CD14-positive monocyte (primary cell): ENCODE results near the gene R3HDM4. TPM values are rescaled to one million over a fixed set of nuclear protein-coding genes. Genes with fewer than 3 reads are reported as not detected.

Source experiments
- DNase-seq, 3 donors: peaks; one replicate each; pipeline ENCODE4 v3.0.0-alpha.2; 2011 to 2022
- H2AFZ ChIP-seq: 2 replicates; pipeline ENCODE4 v1.6.0; 2012; ENCODE audit warnings: mild to moderate bottlenecking, low read depth, low read length, inconsistent platforms; ENCODE audit not compliant: insufficient read depth, poor library complexity, severe bottlenecking
- H3K27ac ChIP-seq, 2 donors: 1 replicate in 1 of 2; 2 replicates in 1 of 2; pipeline ENCODE4 v1.5.1; 2012 to 2013; ENCODE audit warnings: low read length in 2 of 2, control low read depth in 1 of 2, inconsistent platforms in 1 of 2, low read depth in 1 of 2, mild to moderate bottlenecking in 1 of 2
- H3K27me3 ChIP-seq, 2 donors: one replicate each; pipeline versions ENCODE4 v1.6.0 to v1.6.1; 2011 to 2013; ENCODE audit warnings: low read length in 2 of 2; ENCODE audit not compliant: control insufficient read depth in 2 of 2, insufficient read depth in 2 of 2
- H3K36me3 ChIP-seq, 2 donors: replicated peaks in 1 of 2; 1 replicate in 1 of 2; 2 replicates in 1 of 2; pipeline versions ENCODE4 v1.5.1 to v1.6.1; 2012 to 2013; ENCODE audit warnings: low read length in 2 of 2, control low read depth in 1 of 2, inconsistent platforms in 1 of 2, mild to moderate bottlenecking in 1 of 2; ENCODE audit not compliant: insufficient read depth in 2 of 2, control insufficient read depth in 1 of 2
- H3K4me1 ChIP-seq, 2 donors: 1 replicate in 1 of 2; 2 replicates in 1 of 2; pipeline versions ENCODE4 v1.5.1 to v1.6.1; 2012 to 2013; ENCODE audit warnings: low read length in 2 of 2, control low read depth in 1 of 2, inconsistent platforms in 1 of 2, mild to moderate bottlenecking in 1 of 2, moderate library complexity in 1 of 2; ENCODE audit not compliant: insufficient read depth in 2 of 2, control insufficient read depth in 1 of 2
- H3K4me2 ChIP-seq: replicated peaks from 2 replicates; pipeline ENCODE3; 2012; ENCODE audit warnings: low read length, moderate library complexity, mild to moderate bottlenecking; ENCODE audit not compliant: poor library complexity, severe bottlenecking; ENCODE audit errors: extremely low read depth
- H3K4me3 ChIP-seq, 3 experiments: fragments of 200-600 bp in 1 of 3; sonication (generic) in 1 of 3; replicated peaks in 1 of 3; 1 replicate in 2 of 3; 2 replicates in 1 of 3; pipeline ENCODE4 v1.5.1; 2011 to 2013; ENCODE audit warnings: low read length in 3 of 3, mild to moderate bottlenecking in 3 of 3, control low read depth in 2 of 3, low read depth in 2 of 3, inconsistent platforms in 1 of 3, moderate library complexity in 1 of 3
- H3K79me2 ChIP-seq: 2 replicates; pipeline ENCODE4 v1.6.0; 2012; ENCODE audit warnings: mild to moderate bottlenecking, control low read depth, inconsistent platforms, low read length, moderate library complexity; ENCODE audit not compliant: insufficient read depth
- H3K9ac ChIP-seq: 2 replicates; pipeline ENCODE4 v1.6.0; 2017; ENCODE audit warnings: low read length, mild to moderate bottlenecking; ENCODE audit not compliant: insufficient read depth, poor library complexity, severe bottlenecking
- H3K9me3 ChIP-seq, 2 donors: replicated peaks in 1 of 2; 1 replicate in 1 of 2; 2 replicates in 1 of 2; pipeline versions ENCODE4 v1.5.1 to v1.6.1; 2012 to 2013; ENCODE audit warnings: low read length in 2 of 2, control low read depth in 1 of 2; ENCODE audit not compliant: control insufficient read depth in 1 of 2, insufficient read depth in 1 of 2
- H4K20me1 ChIP-seq: 2 replicates; pipeline ENCODE4 v1.6.0; 2012; ENCODE audit warnings: mild to moderate bottlenecking, low read length, control low read depth, moderate library complexity; ENCODE audit not compliant: insufficient read depth
- H3K27ac Mint-ChIP-seq, 7 donors: one replicate each; pipeline ENCODE4 v1.8.0; 2020; ENCODE audit warnings: mild to moderate bottlenecking in 7 of 7, mixed read lengths in 7 of 7, moderate library complexity in 6 of 7, inconsistent platforms in 2 of 7
- H3K27me3 Mint-ChIP-seq, 3 donors: one replicate each; pipeline ENCODE4 v1.8.0; 2021 to 2022; ENCODE audit warnings: low read depth in 3 of 3, mild to moderate bottlenecking in 3 of 3, mixed read lengths in 3 of 3, moderate library complexity in 3 of 3, inconsistent platforms in 1 of 3
- H3K36me3 Mint-ChIP-seq, 2 donors: one replicate each; pipeline ENCODE4 v1.8.0; 2020; ENCODE audit warnings: mixed read lengths in 2 of 2, inconsistent platforms in 1 of 2, mild to moderate bottlenecking in 1 of 2
- H3K4me1 Mint-ChIP-seq: one replicate; pipeline ENCODE4 v1.8.0; 2020; ENCODE audit warnings: mild to moderate bottlenecking, mixed read lengths
- H3K4me3 Mint-ChIP-seq, 2 donors: one replicate each; pipeline ENCODE4 v1.8.0; 2020; ENCODE audit warnings: mild to moderate bottlenecking in 2 of 2, mixed read lengths in 2 of 2, moderate library complexity in 1 of 2
- H3K9me3 Mint-ChIP-seq, 7 donors: one replicate each; pipeline ENCODE4 v1.8.0; 2020 to 2022; ENCODE audit warnings: mixed read lengths in 7 of 7, mild to moderate bottlenecking in 6 of 7, moderate library complexity in 6 of 7, inconsistent platforms in 2 of 7
- WGBS: methylation state at CpG from one replicate; pipeline ENCODE4 v1.1.5; 2013; ENCODE audit warnings: missing lambda C conversion rate; ENCODE audit not compliant: insufficient coverage; 5-methylcytosine and 5-hydroxymethylcytosine counted together
- intact Hi-C, 2 donors: fragments of 100-400 bp; cut with micrococcal nuclease; formaldehyde crosslinking; loops; one replicate each; pipeline versions ENCODE4 v1.15.0 to v1.15.1; 2023
- polyA plus RNA-seq, 3 donors: library from polyadenylated mRNA; depleted of rRNA in 1 of 3; unstranded in 2 of 3; stranded (reverse) in 1 of 3; fragments of 300-500 nt in 2 of 3; fragments of >200 nt in 1 of 3; fragmentation: Illumina TruSeq in 2 of 3; gene quantifications; 1 replicate in 2 of 3; 2 replicates in 1 of 3; pipeline ENCODE4 v1.2.3, GENCODE V29; 2012 to 2021
- TF ChIP-seq, protein P1 (sequence below): fragments of 200-600 bp; IDR thresholded peaks from one replicate; pipeline ENCODE4 v1.8.0; 2022; ENCODE audit warnings: antibody characterized with exemption, mild to moderate bottlenecking

R3HDM4 gene
- polyA plus RNA-seq, 3 donors: 70.8 to 99.9 (median 78.7) TPM

DNA sequence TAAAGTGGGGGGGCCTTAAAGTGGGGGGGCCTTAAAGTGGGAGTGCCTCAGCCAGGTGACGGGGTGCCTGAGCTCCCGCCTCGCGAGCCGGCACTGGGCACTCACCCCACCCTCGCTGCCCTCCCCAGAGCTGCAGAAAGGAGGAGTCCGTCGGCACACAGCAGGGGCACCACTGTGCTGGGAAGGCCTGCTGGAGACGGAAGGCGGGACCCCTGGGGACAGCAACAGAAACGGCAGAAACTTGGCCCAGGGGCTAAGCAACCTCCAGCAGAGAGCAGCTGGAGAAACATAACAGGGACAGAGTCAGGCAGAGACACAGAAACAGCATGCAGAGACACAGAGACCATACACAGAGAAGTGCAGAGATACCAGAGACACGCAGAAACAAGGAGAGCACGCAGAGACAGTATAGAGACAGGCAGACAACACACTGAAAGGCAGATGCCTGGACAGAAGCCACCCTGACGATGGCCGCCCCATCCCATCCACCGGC is 45.7 kb downstream of the R3HDM4 start:
- Mint-ChIP-seq H3K27ac (no peak overlapping the region), H3K27me3 (peaks cover 0 to 5% (median 2%) of the 10 kb centered on the region in 3 donors), H3K4me1 (peaks cover 19% of the 10 kb centered on the region), H3K9me3 (peaks cover 0 to 2% (median 0%) of the 10 kb centered on the region in 7 donors), H3K4me3 (no peak overlapping the region), H3K36me3 (peaks cover 29 to 44% of the 10 kb centered on the region in 2 donors)
- Histone ChIP-seq H3K27me3 (peaks cover 0 to 11% of the 10 kb centered on the region in 2 donors), H3K4me2 (no peak overlapping the region), H2AFZ (no peak overlapping the region), H3K9me3 (no peaks in the 10 kb centered on the region), H3K36me3 (peaks cover 10 to 18% of the 10 kb centered on the region in 2 donors), H3K4me1 (peaks cover 24 to 25% of the 10 kb centered on the region in 2 donors), H3K79me2 (no peaks in the 10 kb centered on the region), H3K9ac (no peak overlapping the region), H4K20me1 (peaks cover 72% of the 10 kb centered on the region), H3K4me3 (no peak overlapping the region), H3K27ac (no peak overlapping the region)
- TF ChIP-seq, protein P1, sequence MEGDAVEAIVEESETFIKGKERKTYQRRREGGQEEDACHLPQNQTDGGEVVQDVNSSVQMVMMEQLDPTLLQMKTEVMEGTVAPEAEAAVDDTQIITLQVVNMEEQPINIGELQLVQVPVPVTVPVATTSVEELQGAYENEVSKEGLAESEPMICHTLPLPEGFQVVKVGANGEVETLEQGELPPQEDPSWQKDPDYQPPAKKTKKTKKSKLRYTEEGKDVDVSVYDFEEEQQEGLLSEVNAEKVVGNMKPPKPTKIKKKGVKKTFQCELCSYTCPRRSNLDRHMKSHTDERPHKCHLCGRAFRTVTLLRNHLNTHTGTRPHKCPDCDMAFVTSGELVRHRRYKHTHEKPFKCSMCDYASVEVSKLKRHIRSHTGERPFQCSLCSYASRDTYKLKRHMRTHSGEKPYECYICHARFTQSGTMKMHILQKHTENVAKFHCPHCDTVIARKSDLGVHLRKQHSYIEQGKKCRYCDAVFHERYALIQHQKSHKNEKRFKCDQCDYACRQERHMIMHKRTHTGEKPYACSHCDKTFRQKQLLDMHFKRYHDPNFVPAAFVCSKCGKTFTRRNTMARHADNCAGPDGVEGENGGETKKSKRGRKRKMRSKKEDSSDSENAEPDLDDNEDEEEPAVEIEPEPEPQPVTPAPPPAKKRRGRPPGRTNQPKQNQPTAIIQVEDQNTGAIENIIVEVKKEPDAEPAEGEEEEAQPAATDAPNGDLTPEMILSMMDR: no peak
- WGBS: 91% methylated on average over 16 of the region's 16 CpGs
- intact Hi-C loops: loop anchor here in 1 of 2 donors (10.0 kb wide), 1 partner anchor 377 kb away; the partner anchor contains the start of genes ATP5F1D and MIDN
- no peak for DNase-seq

DNA sequence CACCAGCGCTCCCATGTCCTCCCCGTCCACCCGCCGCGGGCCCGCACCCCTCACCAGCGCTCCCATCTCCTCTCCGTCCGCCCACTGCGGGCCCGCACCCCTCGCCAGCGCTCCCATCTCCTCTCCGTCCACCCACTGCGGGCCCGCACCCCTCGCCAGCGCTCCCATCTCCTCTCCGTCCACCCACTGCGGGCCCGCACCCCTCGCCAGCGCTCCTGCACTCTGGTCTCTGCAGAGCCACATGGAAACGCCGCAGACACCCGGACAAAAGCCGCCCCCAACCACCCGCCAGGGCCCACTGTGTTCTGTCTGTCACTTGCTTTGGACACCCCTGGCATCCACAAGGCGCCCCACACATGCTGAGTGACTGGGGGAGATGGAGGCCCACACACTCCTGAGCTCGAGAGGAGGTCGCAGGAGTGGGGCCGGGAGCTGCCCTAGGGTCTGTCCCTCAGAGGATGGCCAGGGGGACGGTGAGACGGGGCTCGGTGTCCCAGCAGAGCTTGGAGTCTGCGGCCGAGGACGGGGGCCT is 46.2 kb downstream of the R3HDM4 start:
- peaks cover 29 to 44% of the 10 kb centered on the region in 2 donors for H3K36me3 Mint-ChIP-seq
- H3K4me3 Mint-ChIP-seq: no peak overlapping the region
- H2AFZ ChIP-seq: no peak overlapping the region

More for the DNA sequence above, 46.2 kb downstream of the R3HDM4 start:
- intact Hi-C loops: loop anchor here in 1 of 2 donors (10.0 kb wide), 1 partner anchor 378 kb away; the partner anchor contains the start of genes ATP5F1D and MIDN
- Mint-ChIP-seq H3K27me3 (peaks cover 0 to 5% (median 2%) of the 10 kb centered on the region in 3 donors), H3K27ac (no peak overlapping the region), H3K9me3 (peaks cover 0 to 2% (median 0%) of the 10 kb centered on the region in 7 donors), H3K4me1 (peaks cover 18% of the 10 kb centered on the region)
- Histone ChIP-seq H3K27me3 (peaks cover 0 to 11% of the 10 kb centered on the region in 2 donors), H3K9ac (no peak overlapping the region), H3K4me3 (no peak overlapping the region), H3K4me2 (no peak overlapping the region), H3K36me3 (peaks cover 10 to 18% of the 10 kb centered on the region in 2 donors), H4K20me1 (peaks cover 77% of the 10 kb centered on the region), H3K79me2 (no peaks in the 10 kb centered on the region), H3K9me3 (no peaks in the 10 kb centered on the region), H3K4me1 (peaks cover 20 to 25% of the 10 kb centered on the region in 2 donors), H3K27ac (no peak overlapping the region)
- DNase-seq: no peak
- WGBS: 97% methylated on average over 7 of the region's 38 CpGs
- TF ChIP-seq, protein P1: no peak
